Cortex of kidney (tissue), 1 donor: ENCODE data around the gene LSM3.

Experiments used
- DNase-seq: peaks from one replicate; lab custom pipeline; 2025; lab: John Stamatoyannopoulos, UW

Gene LSM3

DNA sequence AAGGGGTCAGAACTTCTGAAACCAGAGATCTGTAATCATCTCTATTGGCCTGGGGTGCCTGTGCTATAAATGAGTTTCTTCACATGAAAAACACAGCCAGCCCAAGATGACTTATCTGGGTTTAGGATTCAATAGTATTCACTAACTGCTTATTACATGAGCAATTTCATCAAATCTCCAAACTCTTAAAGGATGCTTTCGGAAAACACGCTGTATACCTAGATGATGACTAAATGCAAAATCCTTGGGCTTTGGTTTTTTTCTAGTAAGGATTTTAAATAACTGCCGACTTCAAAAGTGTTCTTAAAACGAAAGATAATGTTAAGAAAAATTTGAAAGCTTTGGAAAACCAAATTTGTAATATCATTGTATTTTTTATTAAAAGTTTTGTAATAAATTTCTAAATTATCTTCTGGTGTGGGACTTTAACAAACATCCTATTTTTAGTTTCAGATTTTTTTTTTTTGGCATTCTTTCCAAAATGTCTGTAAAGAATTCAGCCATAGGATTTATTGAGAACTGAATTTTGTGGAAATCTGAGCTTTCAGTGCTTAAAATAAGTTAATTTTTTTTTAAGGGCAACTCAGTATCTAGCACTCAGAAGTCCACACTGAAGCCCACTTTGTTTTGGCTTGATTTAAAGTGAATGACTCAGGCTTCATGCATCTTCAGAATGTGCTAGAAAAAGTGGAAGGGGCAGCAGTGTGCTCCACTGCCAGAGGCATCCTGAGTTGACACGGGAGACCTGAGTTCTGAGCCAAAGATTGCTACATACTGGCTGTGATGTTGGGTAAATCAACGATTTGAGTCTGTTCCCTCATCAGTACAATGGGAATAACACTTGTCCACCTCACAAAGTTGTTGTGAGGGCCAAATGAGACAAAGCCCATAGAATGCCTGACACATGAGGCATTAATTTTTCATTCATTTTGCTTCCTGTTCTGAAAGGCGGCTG, 35.1 kb upstream of the LSM3 start:
- no peak for DNase-seq

GRCh38 chr3:14144423-14145075, 34.1 kb upstream of the LSM3 start:
- no peak for DNase-seq

GRCh38 chr3:14145236-14145635, 33.4 kb upstream of the LSM3 start:
- DNase-seq: no peak

DNA sequence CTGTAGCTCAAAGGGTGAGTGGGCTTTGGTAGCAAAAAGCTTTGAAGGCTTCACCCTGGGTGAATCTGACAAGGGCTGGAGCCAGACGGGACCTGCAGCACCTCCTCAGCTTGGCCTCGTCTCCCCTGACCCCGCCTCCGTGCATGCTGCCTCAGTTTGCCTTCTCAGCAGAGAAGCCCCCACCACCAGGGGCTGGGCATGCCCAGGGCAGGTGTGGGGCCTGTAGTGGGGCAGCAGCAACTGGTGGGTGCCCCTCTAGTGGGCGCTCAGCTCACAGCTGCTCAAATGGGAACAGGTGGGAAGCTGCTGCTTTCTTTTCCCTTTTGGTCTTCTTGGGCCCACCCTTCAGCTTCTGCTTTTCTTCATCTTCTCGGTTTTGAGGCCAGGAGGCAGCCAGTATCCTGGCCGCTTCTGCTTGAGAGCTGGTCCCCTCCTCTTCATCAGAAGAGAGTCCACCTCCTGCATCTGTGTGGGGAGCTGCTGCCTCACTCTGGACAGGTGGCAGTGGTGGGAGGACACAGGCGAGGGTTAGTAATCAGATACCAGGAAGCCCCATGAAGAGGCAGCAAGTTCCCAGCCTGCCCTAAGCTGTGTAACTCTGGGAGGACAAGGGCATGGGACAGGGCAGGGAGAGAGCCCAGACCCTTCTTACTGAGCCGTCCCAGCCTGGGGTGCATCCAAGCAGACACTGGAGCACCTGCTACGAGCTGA, 32.8 kb upstream of the LSM3 start:
- DNase-seq: no peak

- no peak for DNase-seq
Measured at GRCh38 chr3:14146381-14147065, 32.1 kb upstream of the LSM3 start.

GRCh38 chr3:14147066-14147435, 31.6 kb upstream of the LSM3 start:
- no peak for DNase-seq

- DNase-seq: no peak
Measured at GRCh38 chr3:14147617-14148016, 31.0 kb upstream of the LSM3 start.

DNA sequence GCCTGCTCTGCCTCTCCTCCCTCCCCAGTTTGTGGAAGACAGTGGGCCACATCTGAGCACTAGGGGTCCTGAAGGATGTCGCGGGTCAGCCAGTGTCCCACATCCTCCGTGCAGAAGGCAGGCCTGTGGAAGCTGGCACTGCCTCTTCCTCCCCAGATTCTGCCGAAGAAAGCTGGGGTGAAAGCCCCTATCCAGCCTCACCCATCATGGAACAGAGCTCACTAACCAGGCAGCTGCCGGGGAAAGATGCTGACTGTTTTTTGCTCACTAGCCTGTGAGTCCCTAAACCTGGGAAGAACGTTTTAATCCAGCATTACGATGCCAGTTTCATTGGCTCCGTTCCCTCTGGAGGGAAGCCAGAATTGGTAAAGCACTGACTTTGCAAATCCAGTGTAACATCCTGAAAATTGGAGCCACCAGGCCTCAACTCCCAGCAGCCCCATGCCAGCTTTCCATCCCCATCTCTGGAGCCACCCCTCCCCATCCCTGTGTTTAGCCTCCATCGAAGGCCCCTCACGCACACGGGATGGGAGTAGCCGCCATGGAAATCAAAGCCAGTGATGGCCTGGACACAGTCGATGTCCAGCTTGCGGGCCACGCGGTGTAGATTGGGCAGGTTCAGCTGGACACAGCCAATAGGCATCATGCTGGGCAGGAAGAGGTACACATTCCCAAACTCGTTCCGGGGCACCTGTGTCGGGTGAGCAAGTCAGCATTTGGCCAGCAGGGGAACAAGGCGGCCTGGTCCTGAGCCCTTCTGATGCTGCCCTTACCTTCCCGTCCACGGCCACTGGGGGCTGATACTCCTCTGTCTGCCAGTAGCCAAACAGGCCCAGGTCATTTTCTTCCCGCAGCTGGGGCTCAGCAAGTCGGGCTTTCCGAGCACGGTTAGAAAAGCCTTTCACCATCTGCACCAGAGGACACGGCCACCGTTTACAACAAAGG, 30.3 kb upstream of the LSM3 start:
- DNase-seq: no peak

GRCh38 chr3:14150078-14150477, 28.5 kb upstream of the LSM3 start:
- DNase-seq: no peak

- no peak for DNase-seq
Measured at GRCh38 chr3:14150491-14151230, 28.0 kb upstream of the LSM3 start.

DNA sequence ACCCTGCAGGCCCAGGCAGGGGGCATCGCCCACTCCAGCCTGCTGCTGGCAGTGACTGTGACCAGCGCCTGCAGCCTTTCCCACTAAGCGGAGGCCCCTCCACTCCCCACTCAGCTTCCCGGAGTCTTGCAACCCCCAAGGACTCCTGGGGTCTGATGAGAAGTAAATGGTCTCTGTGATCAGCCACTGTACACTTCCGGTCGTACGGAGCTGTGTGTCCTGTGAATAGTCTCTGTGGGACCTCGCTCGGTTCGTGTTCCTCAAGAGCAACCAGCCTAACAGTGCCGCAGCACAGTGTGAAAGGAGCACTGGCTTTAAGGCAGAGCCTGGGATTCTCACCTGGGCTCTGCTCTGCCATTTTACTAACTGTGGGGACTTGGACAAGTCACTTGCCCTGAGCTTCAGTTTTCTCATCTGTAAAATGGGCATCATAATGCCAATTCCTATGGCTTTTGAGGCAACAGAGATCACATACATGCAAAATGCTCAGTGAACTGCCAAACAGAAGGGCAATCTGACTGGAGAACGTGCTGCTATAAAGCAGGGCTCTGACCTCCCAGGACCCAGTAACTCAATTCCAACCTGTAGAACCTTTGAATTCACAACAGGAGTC, 27.0 kb upstream of the LSM3 start:
- no peak for DNase-seq

GRCh38 chr3:14152233-14152962, 26.2 kb upstream of the LSM3 start:
- no peak for DNase-seq

DNA sequence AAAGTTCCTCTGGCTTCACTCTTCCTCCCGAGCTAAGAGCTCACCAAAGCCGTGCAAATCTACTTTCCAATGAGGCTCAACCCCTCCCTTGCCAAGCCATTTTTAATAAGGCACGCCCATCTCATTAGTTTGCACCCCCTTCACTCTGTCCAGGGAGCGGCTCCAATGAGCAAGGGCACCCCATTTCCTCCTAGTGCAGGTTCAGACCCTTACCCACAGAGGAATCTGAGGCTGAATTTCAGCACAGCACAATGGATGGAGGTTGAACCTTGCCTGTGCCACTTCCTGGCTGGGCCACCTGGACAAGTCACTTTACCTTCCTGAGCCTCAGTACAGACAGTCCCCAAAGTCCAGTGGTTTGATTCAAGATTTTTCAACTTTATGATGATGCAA, 25.7 kb upstream of the LSM3 start:
- no peak for DNase-seq

DNA sequence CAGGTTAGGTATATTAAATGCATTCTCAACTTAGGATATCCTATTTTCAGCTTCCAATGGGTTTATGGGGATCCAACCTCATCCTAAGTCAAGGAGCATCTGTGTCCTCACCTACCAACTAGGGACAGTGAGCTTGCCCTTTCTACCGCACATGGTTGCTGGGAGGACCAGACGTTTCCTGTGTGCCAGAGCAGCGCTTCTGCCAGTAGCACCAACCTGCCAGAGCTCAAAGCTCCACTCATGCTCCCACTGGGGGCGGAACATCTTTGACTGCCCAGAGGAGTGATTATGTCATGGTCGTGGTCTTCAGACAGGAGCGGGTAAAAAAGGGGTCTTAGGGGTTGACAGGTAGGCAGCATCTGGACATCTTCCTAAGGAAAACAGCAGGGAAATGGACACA, 25.0 kb upstream of the LSM3 start:
- no peak for DNase-seq

- DNase-seq: no peak
Measured at GRCh38 chr3:14154276-14154675, 24.3 kb upstream of the LSM3 start.

- no peak for DNase-seq
Measured at GRCh38 chr3:14154895-14155440, 23.6 kb upstream of the LSM3 start.

GRCh38 chr3:14156201-14156600, 22.4 kb upstream of the LSM3 start:
- DNase-seq: no peak

DNA sequence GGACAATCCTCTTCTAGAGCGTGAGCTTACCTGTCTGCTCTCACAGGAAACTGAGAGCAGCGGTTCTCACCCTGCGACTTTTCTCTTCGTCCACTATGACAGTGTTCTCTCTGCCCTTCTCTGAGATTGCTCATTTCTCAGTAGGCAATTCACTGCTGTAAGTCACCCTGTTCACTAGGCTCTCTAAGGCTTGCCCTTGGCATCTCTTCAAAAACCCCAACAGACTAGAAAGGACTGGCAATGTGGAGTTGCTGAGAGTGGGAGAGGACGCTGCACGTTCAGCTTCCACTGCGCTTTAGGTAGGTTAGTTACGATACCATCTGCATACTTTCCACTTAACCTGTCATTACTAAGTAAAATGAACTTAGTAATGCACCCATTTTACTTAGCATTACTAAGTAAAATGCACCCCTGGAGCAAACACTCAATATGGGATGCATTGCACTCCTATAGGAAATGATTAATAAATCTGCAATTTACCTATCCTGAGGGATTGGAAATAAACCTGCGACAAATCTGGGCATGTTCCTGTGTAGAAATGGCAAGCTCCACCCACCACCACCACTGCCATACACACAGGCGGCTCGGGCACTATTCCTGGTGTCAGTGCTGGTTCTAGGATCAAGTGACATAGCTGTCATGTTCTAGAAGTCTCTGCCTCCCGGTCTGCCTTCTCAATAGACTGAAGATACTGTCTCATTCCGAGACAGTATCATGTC, 21.6 kb upstream of the LSM3 start:
- DNase-seq: no peak
